ENCODE results near the gene SPRING1. TPM values are rescaled to one million over a fixed set of nuclear protein-coding genes. Genes with fewer than 3 reads are reported as not detected.
"Not testable (repeated sequence)": the region's sequence is repeated elsewhere in the genome, so short reads cannot be mapped to it uniquely, and the experiment has no call there.

Gene SPRING1
- total RNA-seq, 1 experiment from 2014 or later = 87.4 TPM

- no peak for DNase-seq
- Mint-ChIP-seq H3K9me3 (ENCODE audit: low read depth, unreplicated experiment) (no peaks in the 10 kb centered on the region), H3K36me3 (ENCODE audit: insufficient read depth, unreplicated experiment) (no peaks in the 10 kb centered on the region), H3K4me1 (ENCODE audit: low read depth, unreplicated experiment) (no peaks in the 10 kb centered on the region), H3K27me3 (ENCODE audit: unreplicated experiment) (no peaks in the 10 kb centered on the region), H3K27ac (ENCODE audit: unreplicated experiment) (no peak overlapping the region), H3K4me3 (ENCODE audit: low read depth, unreplicated experiment) (no peak overlapping the region)
- CTCF ChIA-PET = no interaction called here
- no TSS peak for BruUV-seq (replicated peaks)
- no peak for TF ChIP-seq CTCF (IDR thresholded peaks at IDR 0.05; ENCODE audit: unreplicated experiment)
- intact Hi-C loops (cut with micrococcal nuclease; ENCODE audit: unreplicated experiment) = no loop called here
These were observed 22.8 kb upstream of the SPRING1 start for GRCh38 chr12:116760622-116761020.

GRCh38 chr12:116759783-116760621 is 22.1 kb upstream of the SPRING1 start:
- BruUV-seq (replicated peaks) = no TSS peak
- Mint-ChIP-seq H3K9me3 (ENCODE audit: low read depth, unreplicated experiment) (no peaks in the 10 kb centered on the region), H3K36me3 (ENCODE audit: insufficient read depth, unreplicated experiment) (no peaks in the 10 kb centered on the region), H3K4me1 (ENCODE audit: low read depth, unreplicated experiment) (no peaks in the 10 kb centered on the region), H3K4me3 (ENCODE audit: low read depth, unreplicated experiment) (no peak overlapping the region), H3K27me3 (ENCODE audit: unreplicated experiment) (no peaks in the 10 kb centered on the region), H3K27ac (ENCODE audit: unreplicated experiment) (no peak overlapping the region)
- TF ChIP-seq CTCF (IDR thresholded peaks at IDR 0.05; ENCODE audit: unreplicated experiment) = no peak
- DNase-seq = no peak
- CTCF ChIA-PET = interaction anchor here (0.6 kb wide), 1 partner anchor 69 kb away, joined by 6 read pairs; no protein-coding TSS in a partner anchor
- intact Hi-C loops (cut with micrococcal nuclease; ENCODE audit: unreplicated experiment) = no loop called here

- H3K4me3 Mint-ChIP-seq (ENCODE audit: low read depth, unreplicated experiment); H3K9me3 Mint-ChIP-seq (ENCODE audit: low read depth, unreplicated experiment); H3K36me3 Mint-ChIP-seq (ENCODE audit: insufficient read depth, unreplicated experiment); H3K27ac Mint-ChIP-seq (ENCODE audit: unreplicated experiment); intact Hi-C loops (cut with micrococcal nuclease; ENCODE audit: unreplicated experiment); H3K27me3 Mint-ChIP-seq (ENCODE audit: unreplicated experiment); BruUV-seq (replicated peaks); CTCF ChIA-PET; H3K4me1 Mint-ChIP-seq (ENCODE audit: low read depth, unreplicated experiment); DNase-seq: not testable (repeated sequence)
These were observed 16.9 kb upstream of the SPRING1 start for GRCh38 chr12:116754783-116755182.

- H3K4me3 Mint-ChIP-seq (ENCODE audit: low read depth, unreplicated experiment); BruUV-seq (replicated peaks); H3K4me1 Mint-ChIP-seq (ENCODE audit: low read depth, unreplicated experiment); H3K27me3 Mint-ChIP-seq (ENCODE audit: unreplicated experiment); H3K36me3 Mint-ChIP-seq (ENCODE audit: insufficient read depth, unreplicated experiment); H3K9me3 Mint-ChIP-seq (ENCODE audit: low read depth, unreplicated experiment); DNase-seq; intact Hi-C loops (cut with micrococcal nuclease; ENCODE audit: unreplicated experiment); H3K27ac Mint-ChIP-seq (ENCODE audit: unreplicated experiment); CTCF ChIA-PET: not testable (repeated sequence)
These were observed 16.2 kb upstream of the SPRING1 start for GRCh38 chr12:116754097-116754496.

GRCh38 chr12:116750298-116750697 is 12.4 kb upstream of the SPRING1 start:
- CTCF ChIA-PET = no interaction called here
- no TSS peak for BruUV-seq (replicated peaks)
- Mint-ChIP-seq H3K4me3 (ENCODE audit: low read depth, unreplicated experiment) (no peak overlapping the region), H3K27me3 (ENCODE audit: unreplicated experiment) (no peaks in the 10 kb centered on the region), H3K4me1 (ENCODE audit: low read depth, unreplicated experiment) (no peaks in the 10 kb centered on the region), H3K27ac (ENCODE audit: unreplicated experiment) (no peak overlapping the region), H3K36me3 (ENCODE audit: insufficient read depth, unreplicated experiment) (peaks cover 4% of the 10 kb centered on the region), H3K9me3 (ENCODE audit: low read depth, unreplicated experiment) (no peaks in the 10 kb centered on the region)
- no peak for DNase-seq
- TF ChIP-seq CTCF (IDR thresholded peaks at IDR 0.05; ENCODE audit: unreplicated experiment) = no peak
- intact Hi-C loops (cut with micrococcal nuclease; ENCODE audit: unreplicated experiment) = no loop called here

Data from Calu3 (cell line).